Liver (tissue), 9 donors: ENCODE measurements around the gene MCM6. TPM values are rescaled to one million over a fixed set of nuclear protein-coding genes. Genes with fewer than 3 reads are reported as not detected.

Source experiments
- DNase-seq: peaks from one replicate; pipeline ENCODE4 v3.0.0-alpha.2; 2017; ENCODE audit warnings: low spot score
- H3K27ac ChIP-seq, 2 donors: one replicate each; pipeline ENCODE4 v1.7.0; 2013; ENCODE audit warnings: inconsistent platforms in 2 of 2, low read length in 2 of 2, control low read depth in 1 of 2, low read depth in 1 of 2, mild to moderate bottlenecking in 1 of 2
- H3K27me3 ChIP-seq, 4 donors: one replicate each; pipeline versions ENCODE4 v1.6.1 to v1.7.0; 2013; ENCODE audit warnings: low read length in 3 of 4, inconsistent platforms in 1 of 4, mild to moderate bottlenecking in 1 of 4, moderate library complexity in 1 of 4; ENCODE audit not compliant: control insufficient read depth in 4 of 4, insufficient read depth in 4 of 4
- H3K36me3 ChIP-seq, 4 donors: one replicate each; pipeline versions ENCODE4 v1.6.1 to v1.7.0; 2013; ENCODE audit warnings: low read length in 3 of 4, mild to moderate bottlenecking in 3 of 4, low read depth in 1 of 4, moderate library complexity in 1 of 4; ENCODE audit not compliant: control insufficient read depth in 4 of 4, insufficient read depth in 3 of 4
- H3K4me1 ChIP-seq, 4 donors: one replicate each; pipeline versions ENCODE4 v1.6.1 to v1.7.0; 2013; ENCODE audit warnings: low read length in 3 of 4, mild to moderate bottlenecking in 3 of 4, moderate library complexity in 1 of 4; ENCODE audit not compliant: control insufficient read depth in 4 of 4, insufficient read depth in 4 of 4
- H3K4me3 ChIP-seq, 3 donors: one replicate each; pipeline versions ENCODE4 v1.6.1 to v1.7.0; 2013; ENCODE audit warnings: low read length in 3 of 3, control low read depth in 1 of 3, low read depth in 1 of 3, mild to moderate bottlenecking in 1 of 3
- H3K9ac ChIP-seq, 2 donors: one replicate each; pipeline ENCODE4 v1.7.0; 2013; ENCODE audit warnings: low read length in 2 of 2, mild to moderate bottlenecking in 2 of 2, moderate library complexity in 2 of 2, control low read depth in 1 of 2, low read depth in 1 of 2
- H3K9me3 ChIP-seq, 4 donors: one replicate each; pipeline versions ENCODE4 v1.6.1 to v1.7.0; 2013; ENCODE audit warnings: low read length in 3 of 4; ENCODE audit not compliant: control insufficient read depth in 4 of 4
- ATF3 ChIP-seq: IDR thresholded peaks from 2 replicates; pipeline ENCODE4 v1.6.1; 2016; ENCODE audit warnings: antibody characterized with exemption
- CTCF ChIP-seq: fragments of 150-350 bp; IDR thresholded peaks from 2 replicates; pipeline ENCODE4 v1.5.1; 2017; ENCODE audit warnings: improper control_type of control experiment, low read depth, low read length; ENCODE audit not compliant: missing input control
- EGR1 ChIP-seq, 2 donors: IDR thresholded peaks; 2 replicates each; pipeline ENCODE4 v1.6.1; 2016 to 2018; ENCODE audit warnings: antibody characterized with exemption in 2 of 2, low read depth in 2 of 2
- FOXA1 ChIP-seq: IDR thresholded peaks from 2 replicates; pipeline ENCODE4 v1.6.1; 2016; ENCODE audit warnings: antibody characterized with exemption
- FOXA2 ChIP-seq: IDR thresholded peaks from 2 replicates; pipeline ENCODE4 v1.6.1; 2016; ENCODE audit warnings: antibody characterized with exemption
- GABPA ChIP-seq, 2 donors: IDR thresholded peaks in 1 of 2; conservative IDR thresholded peaks in 1 of 2; 2 replicates each; pipeline ENCODE4 v1.6.1; 2016; ENCODE audit warnings: antibody characterized with exemption in 2 of 2, mild to moderate bottlenecking in 1 of 2, moderate library complexity in 1 of 2
- HNF4A ChIP-seq, 2 donors: conservative IDR thresholded peaks; 2 replicates each; pipeline ENCODE4 v1.6.1; 2016; ENCODE audit warnings: antibody characterized with exemption in 2 of 2, mild to moderate bottlenecking in 2 of 2
- HNF4G ChIP-seq: IDR thresholded peaks from 2 replicates; pipeline ENCODE4 v1.6.1; 2016; ENCODE audit warnings: antibody characterized with exemption
- JUND ChIP-seq, 2 donors: IDR thresholded peaks; 2 replicates each; pipeline ENCODE4 v1.6.1; 2016; ENCODE audit warnings: antibody characterized with exemption in 2 of 2
- MAX ChIP-seq: IDR thresholded peaks from 2 replicates; pipeline ENCODE4 v1.6.1; 2016; ENCODE audit warnings: antibody characterized with exemption
- NR2F2 ChIP-seq: IDR thresholded peaks from 2 replicates; pipeline ENCODE4 v1.6.1; 2016; ENCODE audit warnings: antibody characterized with exemption
- RAD21 ChIP-seq, 2 donors: IDR thresholded peaks; 2 replicates each; pipeline ENCODE4 v1.6.1; 2016; ENCODE audit warnings: antibody characterized with exemption in 2 of 2, mild to moderate bottlenecking in 2 of 2
- REST ChIP-seq: IDR thresholded peaks from 2 replicates; pipeline ENCODE4 v1.6.1; 2016; ENCODE audit warnings: antibody characterized with exemption, mild to moderate bottlenecking
- RXRA ChIP-seq, 2 donors: IDR thresholded peaks; 2 replicates each; pipeline ENCODE4 v1.6.1; 2017 to 2018; ENCODE audit warnings: antibody characterized with exemption in 2 of 2, mild to moderate bottlenecking in 1 of 2
- SP1 ChIP-seq: IDR thresholded peaks from 2 replicates; pipeline ENCODE4 v1.6.1; 2018; ENCODE audit warnings: antibody characterized with exemption, mild to moderate bottlenecking
- TAF1 ChIP-seq: conservative IDR thresholded peaks from 2 replicates; pipeline ENCODE4 v1.6.1; 2016; ENCODE audit warnings: antibody characterized with exemption, mild to moderate bottlenecking
- YY1 ChIP-seq: IDR thresholded peaks from 2 replicates; pipeline ENCODE4 v1.6.1; 2016; ENCODE audit warnings: antibody characterized with exemption, mild to moderate bottlenecking
- ZBTB33 ChIP-seq: IDR thresholded peaks from 2 replicates; pipeline ENCODE4 v1.6.1; 2016; ENCODE audit warnings: antibody characterized with exemption
- WGBS: extraction: QIAGEN DNeasy Blood & Tissue Kit; methylation state at CpG from one replicate; pipeline ENCODE4 v1.1.7; 2013; 5-methylcytosine and 5-hydroxymethylcytosine counted together
- polyA plus RNA-seq, 2 donors: library from polyadenylated mRNA; stranded (reverse) in 1 of 2; unstranded in 1 of 2; fragments of 200-250 nt in 1 of 2; fragments of >200 nt in 1 of 2; fragmentation: Nextera tagmentation in 1 of 2; extraction: Ambion mirVana in 1 of 2; gene quantifications; one replicate each; pipeline versions ENCODE4 v1.2.1 to v1.2.3, GENCODE V29; 2013 to 2015
- total RNA-seq, 2 donors: library from RNA; depleted of rRNA; stranded (reverse); fragments of >200 nt; gene quantifications; one replicate each; pipeline ENCODE4 v1.2.3, GENCODE V29; 2014
- donor health status: healthy.
- donor health status: healthy.
- donor health status: healthy.
- donor health status: healthy.
- donor health status: healthy.

Gene MCM6
- total RNA-seq (10 to 100 TPM in 1 of 2 donors, 1 to 10 TPM in 1; 2.7 to 35.7 TPM), polyA plus RNA-seq (1 to 10 TPM; 1.8 to 2.9 TPM)

- H3K36me3 ChIP-seq = no peaks in the 10 kb centered on the region
- peaks cover 0 to 12% (median 9%) of the 10 kb centered on the region in 4 donors for H3K4me1 ChIP-seq
- TF ChIP-seq NR2F2 = no peak
- TF ChIP-seq RAD21 (IDR thresholded peaks at IDR 0.05) = peak in 1 of 2 donors; percentile 19
- no peak for TF ChIP-seq REST
- TF ChIP-seq CTCF = peak; percentile 22
- no peak for TF ChIP-seq ATF3
- no peak for TF ChIP-seq TAF1
- TF ChIP-seq MAX = peak; percentile 57
- TF ChIP-seq EGR1 (IDR thresholded peaks at IDR 0.05; ENCODE audit: low read depth in 2 of 2) = peak in 1 of 2 donors; percentile 10
- TF ChIP-seq HNF4G = no peak
- TF ChIP-seq YY1 = no peak
- TF ChIP-seq GABPA (IDR thresholded peaks at IDR 0.05 in 1 of 2, conservative IDR thresholded peaks at IDR 0.05 in 1 of 2) = peak; percentile 11 to 70
- TF ChIP-seq SP1 = peak; percentile 76
- TF ChIP-seq RXRA (IDR thresholded peaks at IDR 0.05) = no peak
- no peak for TF ChIP-seq FOXA1
- no peak for TF ChIP-seq HNF4A (conservative IDR thresholded peaks at IDR 0.05)
- TF ChIP-seq ZBTB33 = no peak
- TF ChIP-seq JUND (IDR thresholded peaks at IDR 0.05) = no peak
- no peak for TF ChIP-seq FOXA2
- peak within 1 kb of the TSS; percentile 40 to 89 (median 72) for H3K4me3 ChIP-seq
- WGBS = under 1% methylated on average over 71 of the region's 71 CpGs
- peak within 1 kb of the TSS in 1 of 2 donors; percentile 13 for H3K9ac ChIP-seq
- no peaks in the 10 kb centered on the region for H3K9me3 ChIP-seq
- DNase-seq = peak; percentile 94
- H3K27me3 ChIP-seq = no peaks in the 10 kb centered on the region
- peak within 1 kb of the TSS; percentile 12 to 29 for H3K27ac ChIP-seq
Observed at GRCh38 chr2:135876066-135876711, at the start of gene MCM6. TSS of gene MCM6 (minus strand) at chr2:135876443. CDS start at chr2:135876365, 78 bp downstream.
